ENCODE measurements around the gene RBMS1.
"Not testable (repeated sequence)": the region's sequence is repeated elsewhere in the genome, so short reads cannot be mapped to it uniquely, and the experiment has no call there.

RBMS1 gene

GRCh38 chr2:160433466-160434140 is 60.0 kb downstream of the RBMS1 start:
- no peak for DNase-seq (ENCODE audit: low read depth)

- no peak for DNase-seq (ENCODE audit: low read depth)
Observed at GRCh38 chr2:160432633-160433032, 61.0 kb downstream of the RBMS1 start.

- no peak for DNase-seq (ENCODE audit: low read depth)
Observed at GRCh38 chr2:160431441-160431840, 62.2 kb downstream of the RBMS1 start.

- DNase-seq (ENCODE audit: low read depth), result no peak
Observed at GRCh38 chr2:160430001-160430344, 63.6 kb downstream of the RBMS1 start.

- DNase-seq (ENCODE audit: low read depth), result no peak
Observed at GRCh38 chr2:160429248-160430000, 64.2 kb downstream of the RBMS1 start.

- DNase-seq (ENCODE audit: low read depth), result no peak
Observed at GRCh38 chr2:160428405-160428763, 65.2 kb downstream of the RBMS1 start.

- DNase-seq (ENCODE audit: low read depth), result peak; percentile 37
Observed at GRCh38 chr2:160427629-160428404, 65.8 kb downstream of the RBMS1 start.

GRCh38 chr2:160426604-160427003 is 67.0 kb downstream of the RBMS1 start:
- DNase-seq (ENCODE audit: low read depth), result no peak

GRCh38 chr2:160425434-160426151 is 68.0 kb downstream of the RBMS1 start:
- no peak for DNase-seq (ENCODE audit: low read depth)

GRCh38 chr2:160423126-160423525 is 70.5 kb downstream of the RBMS1 start:
- DNase-seq (ENCODE audit: low read depth), result no peak

- not testable (repeated sequence) for DNase-seq (ENCODE audit: low read depth)
Observed at GRCh38 chr2:160421646-160422501, 71.7 kb downstream of the RBMS1 start.

- no peak for DNase-seq (ENCODE audit: low read depth)
Observed at GRCh38 chr2:160420711-160421110, 72.9 kb downstream of the RBMS1 start.

GRCh38 chr2:160419776-160420505 is 73.7 kb downstream of the RBMS1 start:
- DNase-seq (ENCODE audit: low read depth), result no peak

GRCh38 chr2:160418853-160419252 is 74.8 kb downstream of the RBMS1 start:
- no peak for DNase-seq (ENCODE audit: low read depth)

GRCh38 chr2:160418398-160418765 is 75.2 kb downstream of the RBMS1 start:
- DNase-seq (ENCODE audit: low read depth), result no peak

- DNase-seq (ENCODE audit: low read depth), result peak; percentile 40
Observed at GRCh38 chr2:160417745-160418397, 75.7 kb downstream of the RBMS1 start.

GRCh38 chr2:160415991-160416390 is 77.6 kb downstream of the RBMS1 start:
- no peak for DNase-seq (ENCODE audit: low read depth)

- no peak for DNase-seq (ENCODE audit: low read depth)
Observed at GRCh38 chr2:160411955-160412354, 81.7 kb downstream of the RBMS1 start.

- DNase-seq (ENCODE audit: low read depth), result no peak
Observed at GRCh38 chr2:160411167-160411566, 82.4 kb downstream of the RBMS1 start.

GRCh38 chr2:160409480-160409879 is 84.1 kb downstream of the RBMS1 start:
- no peak for DNase-seq (ENCODE audit: low read depth)
